NCI-H345 treated with DMSO at 0.1 percent for 48 hours (cell line): ENCODE data around the gene TLE1.

ENCODE experiments used
- DNase-seq: peaks from one replicate; lab custom pipeline; 2025; ENCODE audit not compliant: unreplicated experiment; lab: John Stamatoyannopoulos, UW

TLE1 gene

DNA sequence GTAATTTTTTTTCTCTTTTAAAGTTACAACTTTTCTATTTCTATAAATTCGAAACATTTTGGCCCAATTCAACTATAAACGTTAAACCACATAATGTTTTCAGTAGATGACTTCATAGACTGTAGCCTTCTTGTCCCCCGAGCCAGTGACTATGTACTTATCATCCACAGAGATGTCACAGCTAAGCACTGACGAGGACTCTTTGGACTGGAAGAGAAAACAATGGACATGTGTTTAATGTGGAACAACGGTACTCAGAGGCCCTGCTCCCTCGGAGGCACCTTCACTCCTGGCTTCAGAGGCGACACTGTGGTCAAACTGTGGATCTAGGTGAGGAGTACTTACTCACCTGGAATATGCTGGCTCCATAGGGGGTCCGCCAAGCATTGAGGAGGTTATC, 105.2 kb downstream of the TLE1 start:
- no peak for DNase-seq

DNA sequence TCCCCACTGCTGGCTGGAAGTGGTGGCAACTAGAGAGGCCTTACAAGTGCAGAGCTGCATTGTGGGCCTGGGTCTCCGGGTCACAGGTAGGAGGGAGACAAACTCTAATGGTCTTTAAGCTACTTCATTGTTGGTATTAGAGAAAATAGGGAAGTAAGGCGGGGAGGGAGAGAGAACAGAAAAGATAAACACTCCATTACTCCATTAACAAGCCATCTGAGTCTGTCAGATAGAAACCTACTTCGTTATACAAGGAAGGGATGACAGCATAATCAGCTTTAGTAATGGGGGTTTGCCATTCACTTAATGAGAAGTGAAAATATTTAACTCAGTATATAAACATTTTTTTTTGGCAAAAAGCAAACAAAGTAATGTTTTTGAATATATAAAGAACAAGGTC, 107.4 kb downstream of the TLE1 start:
- DNase-seq = no peak

DNA sequence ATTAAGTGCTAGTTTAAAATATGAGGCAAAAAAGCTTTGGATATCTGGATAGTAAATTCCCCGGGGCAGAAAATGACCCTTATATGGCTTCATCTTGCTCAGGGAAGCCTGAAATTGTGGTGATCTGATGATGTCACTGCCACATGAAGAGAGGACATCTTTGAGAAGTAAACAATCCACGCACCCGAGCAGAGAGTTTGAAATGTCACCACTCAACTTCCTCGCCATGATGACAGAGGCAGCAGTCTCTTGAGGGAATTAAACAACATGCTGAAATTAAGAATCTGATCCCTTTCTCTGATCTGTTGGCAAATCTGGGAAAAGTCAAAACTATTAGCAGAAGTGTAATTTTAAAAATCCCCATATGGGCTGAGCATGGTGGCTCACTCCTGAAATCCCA, 110.0 kb downstream of the TLE1 start:
- no peak for DNase-seq

DNA sequence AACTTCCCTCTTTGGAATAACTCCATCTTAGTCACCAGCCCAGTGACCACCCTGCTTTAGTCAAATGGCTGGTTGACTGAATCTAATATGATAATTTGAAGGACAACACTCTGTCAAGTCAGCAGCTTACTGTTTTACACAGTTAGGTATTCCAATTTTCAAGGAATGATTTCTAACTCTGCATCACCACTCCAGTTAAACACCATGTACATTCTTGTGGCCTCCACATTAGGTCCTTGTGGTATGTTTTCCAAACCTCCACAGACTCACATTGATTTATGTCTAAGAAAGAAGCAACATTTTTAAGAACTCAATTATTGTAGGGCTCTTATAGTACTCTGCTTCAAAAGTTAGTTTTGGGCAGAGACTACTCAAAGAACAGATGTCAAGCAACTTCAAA, 110.7 kb downstream of the TLE1 start:
- no peak for DNase-seq

DNA sequence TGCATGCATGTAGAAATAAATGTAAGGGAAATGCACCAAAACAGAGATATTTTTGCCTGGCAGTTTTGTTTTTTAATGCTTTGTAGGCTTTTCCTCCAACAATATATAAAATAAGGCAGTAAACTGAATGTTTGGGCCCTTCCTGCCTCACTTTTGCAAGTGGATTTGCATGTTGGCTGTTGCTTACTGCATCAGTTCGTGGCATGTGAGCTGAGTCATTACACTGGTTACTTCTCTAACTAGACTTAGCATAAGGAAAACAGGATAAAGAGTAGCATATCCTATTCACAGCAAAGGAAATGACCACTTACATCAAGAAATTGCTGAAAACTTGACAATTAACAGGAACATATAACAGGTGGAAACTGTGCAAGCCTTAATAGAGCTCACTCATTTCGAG, 113.4 kb downstream of the TLE1 start:
- DNase-seq = no peak

DNA sequence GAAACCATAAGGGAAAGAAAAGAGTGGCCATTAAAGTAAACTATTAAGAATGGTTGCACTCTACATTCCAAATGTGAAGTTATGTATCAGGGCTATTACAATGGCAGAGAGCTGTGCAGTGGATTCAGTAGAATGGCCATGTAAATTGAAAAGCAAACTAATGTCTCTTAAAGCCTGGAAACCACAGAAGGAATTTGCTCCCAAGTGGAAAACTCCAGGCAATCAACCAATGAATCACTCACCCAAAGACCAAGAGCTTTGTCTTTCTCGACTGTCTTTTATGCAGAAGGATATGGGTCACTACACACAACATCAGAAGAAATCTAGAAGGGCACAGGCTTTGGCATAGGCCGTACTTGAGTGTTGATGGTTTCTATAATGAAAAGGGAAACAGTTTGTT, 114.9 kb downstream of the TLE1 start:
- DNase-seq = no peak

DNA sequence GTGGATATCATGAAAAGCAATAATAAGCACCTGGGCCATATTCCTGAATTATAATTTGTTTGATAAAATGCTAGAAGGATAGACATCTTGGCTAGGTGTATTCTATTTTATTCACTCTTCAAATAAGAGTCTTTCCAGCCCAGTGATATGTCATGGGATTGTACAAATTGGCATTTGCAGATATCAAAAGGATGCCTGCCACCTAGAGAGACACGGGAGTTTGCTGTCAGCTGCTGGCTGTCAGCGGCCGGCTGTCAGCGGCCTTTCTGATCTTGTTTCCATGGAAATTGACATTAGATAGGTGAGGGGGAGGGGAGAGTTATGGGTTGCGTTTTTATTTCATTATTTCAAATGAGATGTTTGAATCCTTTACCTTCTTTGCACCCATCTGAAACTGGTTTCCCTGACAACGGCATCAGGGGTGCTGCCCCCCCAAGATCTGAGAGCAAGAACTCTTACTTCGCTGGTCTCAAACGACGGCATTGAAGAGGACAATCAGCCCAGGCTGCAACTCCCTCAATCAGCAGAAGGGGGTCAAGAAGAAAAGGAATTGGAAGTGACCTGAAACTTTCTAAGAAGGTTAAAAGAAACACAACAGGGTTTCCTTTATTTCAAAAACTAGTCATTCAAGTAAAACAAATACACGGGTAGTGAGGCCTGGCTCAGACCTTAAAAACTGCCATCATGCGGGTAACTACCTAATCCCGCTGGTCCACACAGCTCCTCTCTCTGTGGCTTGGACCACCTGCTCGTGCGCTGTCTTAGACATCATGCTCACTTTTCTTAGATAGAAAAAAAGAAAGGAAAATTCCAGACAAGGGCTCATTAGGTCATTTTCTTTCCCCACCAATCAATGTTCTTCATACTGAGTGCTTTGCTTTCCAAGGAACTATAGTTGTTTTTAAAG, 115.7 kb downstream of the TLE1 start:
- DNase-seq = no peak

DNA sequence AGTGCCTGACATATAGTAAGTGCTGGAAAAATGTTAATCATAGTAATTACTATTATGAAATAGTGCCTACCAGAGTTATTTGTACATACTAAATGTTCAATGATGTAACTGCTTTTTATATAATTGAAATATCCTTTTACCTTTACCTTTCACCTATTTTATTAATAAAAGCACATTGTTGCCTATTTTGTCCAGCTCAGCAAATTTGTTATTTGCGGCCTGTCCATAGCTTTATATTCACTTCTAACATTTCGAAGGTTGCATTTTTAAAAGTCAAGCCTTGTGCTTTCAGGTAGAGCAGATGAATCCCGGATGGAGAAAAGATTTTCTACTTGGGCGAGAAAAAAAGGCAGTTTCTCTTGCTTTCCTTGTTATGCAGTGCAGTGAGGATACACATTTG, 119.3 kb downstream of the TLE1 start:
- no peak for DNase-seq

DNA sequence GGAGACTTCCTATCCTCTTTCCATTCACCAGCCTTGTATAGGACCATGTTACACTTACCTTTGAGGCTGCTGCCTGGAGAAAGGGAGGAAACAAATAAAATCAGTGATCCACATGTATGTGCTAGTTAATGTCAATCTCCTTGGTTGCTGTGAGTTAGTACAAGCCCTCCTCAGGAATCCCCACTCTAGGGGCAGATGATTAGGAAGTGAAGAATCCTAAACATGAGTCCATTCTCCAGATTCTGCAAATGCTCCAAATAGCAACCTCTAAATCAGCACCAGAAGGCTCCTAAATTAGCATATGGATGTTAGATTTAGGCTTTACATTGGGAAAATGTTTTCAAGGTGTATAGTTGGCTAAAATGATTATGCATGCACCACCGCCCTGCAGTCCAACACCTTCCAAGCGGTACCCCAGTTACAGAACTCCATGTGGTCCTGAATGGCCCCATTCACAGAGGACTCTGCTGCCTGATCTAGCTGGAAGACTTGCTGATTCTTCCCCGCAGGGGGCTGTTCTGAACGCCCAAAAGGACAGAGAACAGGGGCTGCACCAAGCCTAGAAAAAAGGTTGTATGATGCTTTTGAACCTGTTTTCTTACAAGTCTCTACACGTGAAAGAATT, 123.2 kb downstream of the TLE1 start:
- DNase-seq = no peak

DNA sequence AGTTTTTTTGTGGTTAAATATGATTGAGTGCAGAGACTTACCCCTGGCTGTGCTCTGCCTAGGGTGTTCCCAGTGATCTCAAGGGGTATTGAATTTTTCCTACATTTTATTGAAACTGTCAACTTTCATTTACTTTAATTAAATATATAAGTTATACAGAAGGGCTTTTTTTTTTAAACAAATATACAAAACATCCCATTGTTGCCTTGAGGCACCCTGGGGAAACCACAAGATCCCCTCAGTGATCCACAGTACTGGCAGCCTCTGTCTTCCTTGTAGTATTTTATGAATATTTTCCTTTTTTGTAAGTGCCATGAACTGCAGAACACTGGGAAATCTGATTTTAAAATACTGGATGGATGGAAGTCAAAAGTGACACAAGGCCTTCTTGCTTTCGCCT, 123.7 kb downstream of the TLE1 start:
- no peak for DNase-seq

DNA sequence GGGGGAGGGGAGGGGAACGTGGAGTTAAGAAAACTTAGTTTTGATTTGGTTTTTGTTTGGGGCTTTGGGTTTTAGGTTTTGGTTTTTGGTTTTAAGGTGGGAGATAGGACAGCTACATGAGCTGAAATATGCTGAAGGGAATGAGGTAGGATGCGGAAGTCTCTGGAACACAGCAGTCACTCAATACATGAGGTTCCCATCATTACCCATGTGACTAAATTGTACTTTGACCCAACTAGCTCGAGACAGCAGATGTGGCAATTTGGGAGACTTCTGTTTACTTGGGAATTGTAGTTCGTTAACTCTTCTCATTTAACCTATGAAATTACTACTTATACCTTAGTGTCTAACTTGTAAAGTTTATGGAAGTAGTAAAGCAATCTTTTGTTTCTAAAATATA, 124.2 kb downstream of the TLE1 start:
- DNase-seq = no peak

DNA sequence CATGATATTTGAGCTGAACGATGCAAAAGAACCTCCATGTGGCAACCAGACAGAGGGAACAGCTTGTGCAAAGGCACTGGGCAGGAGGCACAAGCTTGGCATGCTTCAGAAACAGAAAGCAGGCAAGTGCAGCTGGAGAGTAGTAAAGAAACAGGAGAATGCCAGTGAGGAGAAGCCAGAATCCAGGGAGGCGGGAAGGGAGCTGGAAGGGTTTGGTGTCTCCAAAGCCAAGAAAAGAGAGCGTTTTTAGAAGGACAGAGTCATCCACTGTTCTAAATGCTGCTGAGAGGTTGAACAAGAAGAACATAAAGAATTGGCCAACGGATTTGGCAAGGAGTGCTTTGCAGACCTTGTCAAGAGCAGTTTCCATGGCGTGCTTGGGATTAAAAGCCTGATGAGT, 124.7 kb downstream of the TLE1 start:
- no peak for DNase-seq

DNA sequence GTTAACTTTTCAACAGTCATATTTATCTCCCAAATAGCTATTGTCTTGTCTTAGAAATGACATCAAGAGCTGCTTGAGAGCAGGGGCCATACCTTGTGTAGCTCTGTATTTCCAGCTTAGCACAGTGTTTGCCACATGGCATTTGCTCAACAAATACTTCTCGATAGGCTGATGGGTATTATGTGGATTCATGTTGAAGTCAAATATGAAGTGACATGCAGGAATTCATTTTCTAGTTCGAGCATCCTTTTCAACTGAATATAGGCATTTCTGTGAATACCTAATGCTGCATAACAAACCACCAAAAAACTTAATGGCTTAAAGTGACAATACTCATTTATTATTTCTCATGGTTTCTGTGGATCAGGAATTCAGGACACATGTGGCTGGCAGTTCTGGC, 125.6 kb downstream of the TLE1 start:
- no peak for DNase-seq

DNA sequence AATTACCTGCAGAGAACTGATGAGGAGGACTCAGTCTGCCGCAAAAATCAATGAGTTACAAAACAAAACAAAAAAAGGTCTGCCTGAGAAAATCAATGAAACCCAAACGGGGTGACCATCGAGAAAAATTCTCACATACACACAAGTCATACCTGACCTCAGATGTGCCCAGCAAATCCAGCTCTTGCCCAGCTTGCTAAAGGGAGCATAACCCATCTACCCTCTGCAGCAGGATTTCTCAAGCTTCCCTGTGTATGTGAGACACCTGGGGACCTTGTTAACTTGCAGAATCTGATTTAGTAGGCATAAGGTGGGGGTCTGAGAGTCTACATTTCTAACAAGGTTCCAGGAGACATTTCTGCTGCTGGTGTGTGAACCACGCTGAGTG, 126.3 kb downstream of the TLE1 start:
- no peak for DNase-seq

DNA sequence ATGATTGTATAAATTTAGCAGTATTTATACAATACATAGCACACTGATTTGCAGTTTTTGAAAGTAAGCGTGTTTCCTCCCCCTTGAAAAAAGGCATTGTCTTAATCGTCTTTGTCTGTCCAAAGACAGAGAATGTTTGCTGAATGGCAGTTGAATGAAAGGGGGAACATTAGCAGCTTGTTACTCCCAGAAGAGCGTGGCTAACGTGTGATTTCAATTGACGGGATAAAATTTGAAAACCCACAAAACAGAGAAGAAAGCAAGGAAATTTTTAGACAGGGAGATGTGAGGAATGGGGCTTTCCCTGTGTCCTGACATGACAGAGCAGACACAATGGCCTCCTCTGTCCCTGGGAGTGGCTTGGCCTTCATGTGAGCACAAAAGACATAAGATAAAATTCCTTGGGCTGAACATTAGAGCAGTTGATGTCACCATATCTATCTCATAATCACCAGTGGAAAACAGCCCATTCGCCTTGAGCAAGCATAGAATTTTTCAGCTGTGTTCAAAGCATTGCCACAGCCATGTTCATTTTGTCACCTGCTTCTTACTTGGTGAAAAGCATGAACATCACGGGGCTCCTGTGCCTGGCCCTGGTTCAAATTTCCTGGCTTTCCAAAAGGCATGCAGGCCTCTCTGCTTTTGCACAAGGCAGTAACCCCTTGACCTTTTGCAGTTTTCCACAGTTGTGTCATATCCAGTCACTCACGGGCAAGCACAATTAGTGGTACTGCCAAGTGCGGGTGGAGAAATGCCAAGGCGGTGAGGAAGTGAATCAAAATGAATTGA, 126.9 kb downstream of the TLE1 start:
- DNase-seq = no peak

DNA sequence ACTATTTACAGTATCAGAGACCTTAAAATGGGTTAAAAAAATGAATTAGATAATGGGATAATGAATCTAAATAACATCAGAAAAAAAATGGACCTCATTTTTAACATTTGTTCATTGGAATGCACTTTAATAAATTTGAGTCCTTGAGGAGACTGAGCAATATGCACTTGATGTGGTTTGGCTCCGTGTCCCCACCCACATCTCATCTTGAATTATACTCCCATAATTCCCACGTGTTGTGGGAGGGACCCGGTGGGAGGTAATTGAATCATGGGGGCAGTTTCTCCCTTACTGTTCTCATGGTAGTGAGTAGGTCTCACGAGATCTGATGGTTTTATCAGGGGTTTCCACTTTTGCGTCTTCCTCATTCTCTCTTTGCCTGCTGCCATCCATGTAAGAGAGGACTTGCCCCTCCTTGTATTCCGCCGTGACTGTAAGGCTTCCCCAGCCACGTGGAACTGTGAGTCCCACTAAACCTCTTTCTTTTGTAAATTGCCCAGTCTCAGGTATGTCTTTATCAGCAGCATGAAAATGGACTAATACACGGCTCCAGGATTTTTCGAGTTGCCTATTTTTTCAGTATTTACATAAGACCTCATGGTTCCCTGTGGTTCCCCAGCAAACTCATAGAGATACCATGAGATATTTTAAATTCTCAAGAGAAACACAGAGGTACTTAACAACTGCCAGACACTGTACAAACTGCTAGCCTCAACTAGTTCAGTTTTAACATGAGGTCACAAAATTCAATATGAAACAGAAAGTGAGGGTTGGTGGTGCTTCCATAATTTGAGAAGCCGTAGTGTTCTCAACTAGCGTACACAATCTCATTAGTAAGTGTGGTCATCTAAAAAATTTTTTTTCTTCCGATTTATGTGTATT, 128.3 kb downstream of the TLE1 start:
- DNase-seq = no peak

DNA sequence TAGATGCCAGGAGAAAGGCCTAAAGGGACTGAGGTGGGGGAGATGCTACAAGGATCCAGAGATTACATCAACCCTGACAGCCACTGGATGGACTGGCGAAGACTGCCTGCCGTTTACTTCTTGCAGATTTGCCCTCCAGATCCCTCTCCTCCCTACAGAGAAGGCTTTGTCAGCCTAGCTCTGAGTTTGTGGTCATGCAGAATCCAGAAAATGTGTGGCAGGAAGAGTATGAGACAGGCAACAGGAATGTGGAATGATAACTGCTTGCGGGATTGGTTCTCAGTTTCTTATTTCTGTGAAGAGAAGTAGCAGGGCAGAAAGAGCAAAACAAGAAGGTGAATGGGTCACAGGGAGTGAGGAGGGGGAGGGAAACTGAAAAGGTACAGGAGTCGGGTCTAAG, 129.6 kb downstream of the TLE1 start:
- no peak for DNase-seq

DNA sequence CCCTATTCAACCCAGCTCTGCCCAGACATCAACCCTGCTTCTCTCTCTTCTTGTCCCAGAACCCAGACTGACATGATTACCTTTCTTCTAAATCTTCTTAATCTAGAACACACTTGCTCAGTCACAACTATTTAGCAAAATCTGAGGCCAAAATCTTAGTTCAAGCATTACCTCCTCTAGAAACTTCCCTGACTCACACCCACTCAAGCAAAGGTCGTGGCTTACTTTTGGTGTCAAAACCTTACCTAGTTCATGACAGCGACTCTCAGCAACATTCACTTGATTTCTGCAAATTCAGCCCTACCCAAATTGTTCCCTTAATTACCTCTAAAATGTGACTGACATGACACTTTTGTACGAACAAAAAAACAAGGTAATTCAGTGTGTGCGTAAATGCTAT, 130.2 kb downstream of the TLE1 start:
- no peak for DNase-seq

DNA sequence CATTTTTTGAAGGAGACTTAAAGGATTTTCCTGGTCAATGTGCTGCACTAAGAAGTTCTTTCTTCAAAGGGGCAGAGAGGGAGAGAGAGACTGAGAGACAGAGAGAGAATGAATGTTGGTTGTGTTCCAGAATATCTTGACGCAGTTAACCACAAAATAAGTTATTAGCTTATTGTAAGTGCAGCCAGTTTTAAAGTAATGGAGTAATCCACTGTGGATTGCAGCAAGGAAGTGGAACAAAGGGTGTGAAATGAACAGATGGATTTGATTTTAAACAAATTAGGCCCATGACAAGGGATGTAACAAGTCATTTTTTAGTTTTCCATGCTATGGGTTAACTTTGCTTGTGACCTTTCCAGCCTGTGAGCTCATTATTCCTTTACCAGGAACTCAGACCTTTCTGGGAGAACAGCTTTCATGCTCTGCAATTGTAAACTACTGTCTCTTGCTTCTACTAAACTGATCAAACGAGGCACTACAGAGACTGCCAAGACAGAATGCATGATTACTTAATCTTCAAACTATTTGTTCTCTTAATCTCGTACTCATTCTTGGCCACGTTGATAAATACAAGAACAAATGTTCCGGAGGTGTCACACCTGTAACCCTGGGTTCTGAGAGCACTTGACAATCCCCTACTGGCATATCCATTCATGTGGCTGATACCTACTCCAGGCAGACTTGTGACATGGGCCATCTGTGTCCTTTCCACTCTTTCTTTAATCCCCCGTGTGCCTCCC, 131.1 kb downstream of the TLE1 start:
- DNase-seq = no peak

DNA sequence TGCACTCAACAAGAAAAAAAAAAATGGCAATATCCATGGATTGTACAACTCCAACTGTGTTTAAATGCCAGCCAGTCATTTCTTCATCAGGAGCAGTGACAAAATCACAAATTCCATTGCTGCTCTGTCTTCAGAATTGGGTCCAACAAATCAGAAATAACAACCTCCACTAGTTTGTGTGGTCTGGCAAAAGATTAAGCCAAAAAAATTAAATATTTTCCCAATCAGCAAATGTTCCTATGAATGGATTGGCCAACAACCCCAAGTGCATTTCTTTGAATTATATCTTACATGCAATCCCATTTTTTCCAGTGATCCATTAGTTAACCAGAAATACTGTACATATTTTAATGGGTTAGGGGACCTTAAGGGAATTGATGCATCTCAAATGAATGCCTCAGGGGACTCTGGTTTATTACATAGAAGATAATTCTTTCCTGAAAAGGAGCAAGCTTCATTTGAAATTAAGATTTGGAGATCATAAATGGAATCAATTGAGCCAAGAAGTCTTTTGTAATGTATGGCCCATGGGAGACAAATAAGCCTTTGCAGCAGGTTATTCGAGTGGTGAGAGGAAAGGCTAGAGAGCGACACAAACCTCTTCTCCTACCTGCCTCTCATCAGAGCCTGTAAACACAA, 131.8 kb downstream of the TLE1 start:
- no peak for DNase-seq
